ENCODE measurements around the gene DCLK1. TPM values are rescaled to one million over a fixed set of nuclear protein-coding genes. Genes with fewer than 3 reads are reported as not detected.

Gene DCLK1
- total and polyA plus RNA-seq, 10 of the 15 experiments (the other 5 are each of a cell fraction or from before 2014, with no cell fraction given), result not detected

DNA sequence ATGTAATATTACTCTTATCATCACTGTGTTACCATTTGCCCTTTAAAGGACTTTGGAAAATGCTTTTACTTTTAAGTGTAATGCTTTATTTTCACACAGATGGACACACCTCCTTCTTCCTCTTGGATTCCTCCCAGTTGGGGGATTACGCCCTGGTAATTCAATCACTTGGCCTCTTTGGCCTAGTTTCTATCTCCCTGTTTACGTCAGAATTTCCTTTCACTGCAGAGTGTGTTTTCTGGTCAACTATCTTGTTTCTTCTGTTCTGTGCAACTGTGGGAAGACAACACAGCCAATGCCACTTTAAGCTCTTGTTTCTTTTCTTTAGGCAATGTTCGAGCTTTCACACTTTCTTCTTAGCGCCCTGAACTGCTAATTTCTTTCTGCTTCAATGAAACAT is 397.4 kb downstream of the DCLK1 start:
- 36% methylated on average over 4 of the region's 4 CpGs for WGBS (ENCODE audit: insufficient coverage, insufficient replicate concordance, low lambda C conversion rate, missing lambda C conversion rate)
- TF ChIP-seq, protein P1, sequence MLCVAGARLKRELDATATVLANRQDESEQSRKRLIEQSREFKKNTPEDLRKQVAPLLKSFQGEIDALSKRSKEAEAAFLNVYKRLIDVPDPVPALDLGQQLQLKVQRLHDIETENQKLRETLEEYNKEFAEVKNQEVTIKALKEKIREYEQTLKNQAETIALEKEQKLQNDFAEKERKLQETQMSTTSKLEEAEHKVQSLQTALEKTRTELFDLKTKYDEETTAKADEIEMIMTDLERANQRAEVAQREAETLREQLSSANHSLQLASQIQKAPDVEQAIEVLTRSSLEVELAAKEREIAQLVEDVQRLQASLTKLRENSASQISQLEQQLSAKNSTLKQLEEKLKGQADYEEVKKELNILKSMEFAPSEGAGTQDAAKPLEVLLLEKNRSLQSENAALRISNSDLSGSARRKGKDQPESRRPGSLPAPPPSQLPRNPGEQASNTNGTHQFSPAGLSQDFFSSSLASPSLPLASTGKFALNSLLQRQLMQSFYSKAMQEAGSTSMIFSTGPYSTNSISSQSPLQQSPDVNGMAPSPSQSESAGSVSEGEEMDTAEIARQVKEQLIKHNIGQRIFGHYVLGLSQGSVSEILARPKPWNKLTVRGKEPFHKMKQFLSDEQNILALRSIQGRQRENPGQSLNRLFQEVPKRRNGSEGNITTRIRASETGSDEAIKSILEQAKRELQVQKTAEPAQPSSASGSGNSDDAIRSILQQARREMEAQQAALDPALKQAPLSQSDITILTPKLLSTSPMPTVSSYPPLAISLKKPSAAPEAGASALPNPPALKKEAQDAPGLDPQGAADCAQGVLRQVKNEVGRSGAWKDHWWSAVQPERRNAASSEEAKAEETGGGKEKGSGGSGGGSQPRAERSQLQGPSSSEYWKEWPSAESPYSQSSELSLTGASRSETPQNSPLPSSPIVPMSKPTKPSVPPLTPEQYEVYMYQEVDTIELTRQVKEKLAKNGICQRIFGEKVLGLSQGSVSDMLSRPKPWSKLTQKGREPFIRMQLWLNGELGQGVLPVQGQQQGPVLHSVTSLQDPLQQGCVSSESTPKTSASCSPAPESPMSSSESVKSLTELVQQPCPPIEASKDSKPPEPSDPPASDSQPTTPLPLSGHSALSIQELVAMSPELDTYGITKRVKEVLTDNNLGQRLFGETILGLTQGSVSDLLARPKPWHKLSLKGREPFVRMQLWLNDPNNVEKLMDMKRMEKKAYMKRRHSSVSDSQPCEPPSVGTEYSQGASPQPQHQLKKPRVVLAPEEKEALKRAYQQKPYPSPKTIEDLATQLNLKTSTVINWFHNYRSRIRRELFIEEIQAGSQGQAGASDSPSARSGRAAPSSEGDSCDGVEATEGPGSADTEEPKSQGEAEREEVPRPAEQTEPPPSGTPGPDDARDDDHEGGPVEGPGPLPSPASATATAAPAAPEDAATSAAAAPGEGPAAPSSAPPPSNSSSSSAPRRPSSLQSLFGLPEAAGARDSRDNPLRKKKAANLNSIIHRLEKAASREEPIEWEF (IDR thresholded peaks at IDR 0.05; ENCODE audit: insufficient replicate concordance, low read depth, low read length), result no peak
- TF ChIP-seq BMI1 (IDR thresholded peaks at IDR 0.05; ENCODE audit: borderline replicate concordance) (no peak), ZBTB11 (CRISPR knock-in tag; IDR thresholded peaks at IDR 0.05) (no peak), SMAD1 (IDR thresholded peaks at IDR 0.05; ENCODE audit: low read depth, partially characterized antibody) (no peak), ZBED1 (IDR thresholded peaks at IDR 0.05; ENCODE audit: borderline replicate concordance) (no peak), CHD1 (IDR thresholded peaks at IDR 0.05; ENCODE audit: low read depth, low read length) (no peak), KLF5 (IDR thresholded peaks at IDR 0.05; ENCODE audit: partially characterized antibody) (no peak), POLR2AphosphoS5 (IDR thresholded peaks at IDR 0.05; ENCODE audit: low read length) (no peak), SREBF2 (IDR thresholded peaks at IDR 0.05; ENCODE audit: low read length) (no peak), ZSCAN29 (IDR thresholded peaks at IDR 0.05) (no peak), ZBTB4 (CRISPR knock-in tag; IDR thresholded peaks at IDR 0.05) (no peak), SUZ12 (IDR thresholded peaks at IDR 0.05; ENCODE audit: unreplicated experiment) (no peak), FOXK2 (IDR thresholded peaks at IDR 0.05) (no peak), FOXM1 (IDR thresholded peaks at IDR 0.05; ENCODE audit: low read depth, low read length) (no peak)

More for the DNA sequence above, 397.4 kb downstream of the DCLK1 start:
- ChIA-PET POLR2A (no interaction called here), CTCF (interaction anchor here (0.6 kb wide), 1 partner anchor 53 kb away, joined by 3 read pairs; no protein-coding TSS in a partner anchor), SMC1A (ENCODE audit: uncharacterized antibody, unreplicated experiment) (no interaction called here), RAD21 (ENCODE audit: unreplicated experiment) (interaction anchor here (0.6 kb wide), 1 partner anchor 35 kb away, joined by 4 read pairs; no protein-coding TSS in a partner anchor)
- intact Hi-C loops (cut with micrococcal nuclease; ENCODE audit: unreplicated experiment), result no loop called here
- H3K36me3 ChIP-seq (ENCODE audit: control insufficient read depth in 2 of 2, insufficient read depth in 2 of 2, low read length in 1 of 2), result no peaks in the 10 kb centered on the region
- no peak overlapping the region for H3K9ac ChIP-seq (ENCODE audit: control insufficient read depth, insufficient read depth, low read length)
- FAIRE-seq (no peak), ATAC-seq (no peak), DNase-seq (ENCODE audit: low read depth, low spot score) (no peak)
- H3K4me2 ChIP-seq (ENCODE audit: control insufficient read depth, insufficient read depth), result no peak overlapping the region
- in situ Hi-C loops (cut with MboI), result no loop called here
- H3K9me3 ChIP-seq (replicated peaks; ENCODE audit: control insufficient read depth, insufficient read depth, low read length), result no peaks in the 10 kb centered on the region; the same call in 2 of the 3 replicates
- H3K4me3 ChIP-seq, result no peak overlapping the region
- H3K27me3 ChIP-seq (replicated peaks in 1 of 2; ENCODE audit: control insufficient read depth in 2 of 2, insufficient read depth in 2 of 2, low read length in 1 of 2), result no peaks in the 10 kb centered on the region
- no peaks in the 10 kb centered on the region for H3K79me2 ChIP-seq (ENCODE audit: control insufficient read depth, insufficient read depth, low read length)
- no peak overlapping the region for H3K27ac ChIP-seq (ENCODE audit: control insufficient read depth, insufficient read depth)
- peaks cover 5% of the 10 kb centered on the region; the same call in 1 of the 2 replicates for H3K4me1 ChIP-seq (ENCODE audit: control insufficient read depth, insufficient read depth, low read length)
- no TSS peak for BruUV-seq (replicated peaks)
- H2AFZ ChIP-seq (ENCODE audit: control insufficient read depth, low read depth, low read length), result no peak overlapping the region
- no peaks in the 10 kb centered on the region for H4K20me1 ChIP-seq (ENCODE audit: control insufficient read depth, insufficient read depth)
